Tibial nerve (tissue), 4 donors: ENCODE results near the gene CSNK1G2.

Experiments used
- EP300 ChIP-seq, 2 donors: sonication (generic); formaldehyde crosslinking; IDR thresholded peaks; one replicate each; pipeline ENCODE4 v1.6.1; 2017; ENCODE audit warnings: antibody characterized with exemption in 2 of 2, mild to moderate bottlenecking in 1 of 2
- TF ChIP-seq, protein P1 (sequence below), 5 experiments: fragments of 200-600 bp in 3 of 5; fragments of 450-650 bp in 2 of 5; sonication (generic) in 3 of 5; IDR thresholded peaks; one replicate each; pipeline ENCODE4 v1.5.1; 2016 to 2019; ENCODE audit warnings: antibody characterized with exemption in 5 of 5, mild to moderate bottlenecking in 3 of 5, moderate library complexity in 2 of 5

DNA sequence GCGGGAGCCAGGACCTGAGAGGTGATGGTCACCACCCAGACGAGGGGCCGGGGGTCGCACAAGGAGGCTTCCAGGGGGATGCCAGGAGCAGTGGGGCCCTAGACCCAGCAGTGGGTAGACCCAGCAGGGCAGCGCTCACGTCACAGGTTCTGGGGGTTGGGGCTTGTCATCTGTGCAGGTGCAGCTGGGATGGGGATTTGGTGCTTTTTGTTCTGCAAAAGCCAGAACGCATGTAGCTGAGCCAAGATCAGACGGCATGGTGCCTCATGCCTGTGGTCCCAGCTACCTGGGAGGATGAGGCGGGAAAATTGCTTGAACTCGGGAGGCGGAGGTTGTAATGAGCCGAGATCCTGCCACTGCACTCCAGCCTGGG, 15.1 kb downstream of the CSNK1G2 start:
- TF ChIP-seq, protein P1, sequence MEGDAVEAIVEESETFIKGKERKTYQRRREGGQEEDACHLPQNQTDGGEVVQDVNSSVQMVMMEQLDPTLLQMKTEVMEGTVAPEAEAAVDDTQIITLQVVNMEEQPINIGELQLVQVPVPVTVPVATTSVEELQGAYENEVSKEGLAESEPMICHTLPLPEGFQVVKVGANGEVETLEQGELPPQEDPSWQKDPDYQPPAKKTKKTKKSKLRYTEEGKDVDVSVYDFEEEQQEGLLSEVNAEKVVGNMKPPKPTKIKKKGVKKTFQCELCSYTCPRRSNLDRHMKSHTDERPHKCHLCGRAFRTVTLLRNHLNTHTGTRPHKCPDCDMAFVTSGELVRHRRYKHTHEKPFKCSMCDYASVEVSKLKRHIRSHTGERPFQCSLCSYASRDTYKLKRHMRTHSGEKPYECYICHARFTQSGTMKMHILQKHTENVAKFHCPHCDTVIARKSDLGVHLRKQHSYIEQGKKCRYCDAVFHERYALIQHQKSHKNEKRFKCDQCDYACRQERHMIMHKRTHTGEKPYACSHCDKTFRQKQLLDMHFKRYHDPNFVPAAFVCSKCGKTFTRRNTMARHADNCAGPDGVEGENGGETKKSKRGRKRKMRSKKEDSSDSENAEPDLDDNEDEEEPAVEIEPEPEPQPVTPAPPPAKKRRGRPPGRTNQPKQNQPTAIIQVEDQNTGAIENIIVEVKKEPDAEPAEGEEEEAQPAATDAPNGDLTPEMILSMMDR (IDR thresholded peaks at IDR 0.05) = no peak
- no peak for TF ChIP-seq EP300 (IDR thresholded peaks at IDR 0.05)
